Neural progenitor cell (in vitro differentiated cells): ENCODE measurements around the gene MTSS2. TPM values are rescaled to one million over a fixed set of nuclear protein-coding genes. Genes with fewer than 3 reads are reported as not detected.

Experiments
- DNase-seq: peaks from one replicate; pipeline ENCODE4 v3.0.0-alpha.2; 2016; ENCODE audit warnings: low spot score
- H2AFZ ChIP-seq: fragments of 200-600 bp; sonication (generic); replicated peaks from 2 replicates; pipeline ENCODE4 v1.6.1; 2016; ENCODE audit warnings: antibody characterized with exemption
- H3F3A ChIP-seq: fragments of 200-600 bp; sonication (generic); 2 replicates; pipeline ENCODE4 v1.6.1; 2016; ENCODE audit warnings: antibody characterized with exemption, low read depth
- H3K27ac ChIP-seq: fragments of 200-600 bp; sonication (generic); 2 replicates; pipeline ENCODE4 v1.5.1; 2016; ENCODE audit warnings: mild to moderate bottlenecking
- H3K27me3 ChIP-seq: fragments of 200-600 bp; sonication (generic); 2 replicates; pipeline ENCODE4 v1.6.1; 2016; ENCODE audit warnings: mild to moderate bottlenecking, moderate library complexity
- H3K36me3 ChIP-seq: fragments of 200-600 bp; sonication (generic); 2 replicates; pipeline ENCODE4 v1.5.1; 2016
- H3K4me1 ChIP-seq: fragments of 200-600 bp; sonication (generic); 2 replicates; pipeline ENCODE4 v1.6.1; 2016; ENCODE audit warnings: mixed run types
- H3K4me2 ChIP-seq: fragments of 200-600 bp; sonication (generic); 2 replicates; pipeline ENCODE4 v1.6.1; 2016
- H3K4me3 ChIP-seq: fragments of 200-600 bp; sonication (generic); 2 replicates; pipeline ENCODE4 v1.5.1; 2016
- H3K79me2 ChIP-seq: fragments of 200-600 bp; sonication (generic); 2 replicates; pipeline ENCODE4 v1.6.1; 2016; ENCODE audit warnings: low read depth
- H3K9ac ChIP-seq: fragments of 200-600 bp; sonication (generic); 2 replicates; pipeline ENCODE4 v1.6.1; 2016
- H3K9me3 ChIP-seq: fragments of 200-600 bp; sonication (generic); 2 replicates; pipeline ENCODE4 v1.5.1; 2016; ENCODE audit warnings: low read depth
- H4K20me1 ChIP-seq: fragments of 200-600 bp; sonication (generic); 2 replicates; pipeline ENCODE4 v1.6.1; 2016; ENCODE audit warnings: low read depth
- H3K27ac Mint-ChIP-seq: 3 replicates; pipeline ENCODE4 v1.8.0; 2021; ENCODE audit warnings: mixed read lengths
- H3K27me3 Mint-ChIP-seq: 2 replicates; pipeline ENCODE4 v1.8.0; 2022; ENCODE audit warnings: low read depth, mild to moderate bottlenecking, inconsistent platforms, moderate library complexity, mixed read lengths; ENCODE audit not compliant: insufficient read depth
- H3K36me3 Mint-ChIP-seq: 3 replicates; pipeline ENCODE4 v1.8.0; 2021; ENCODE audit warnings: mixed read lengths
- H3K4me1 Mint-ChIP-seq: 3 replicates; pipeline ENCODE4 v1.8.0; 2021; ENCODE audit warnings: mixed read lengths
- H3K4me3 Mint-ChIP-seq: 3 replicates; pipeline ENCODE4 v1.8.0; 2021; ENCODE audit warnings: mild to moderate bottlenecking, moderate library complexity, mixed read lengths
- H3K9me3 Mint-ChIP-seq: 3 replicates; pipeline ENCODE4 v1.8.0; 2020; ENCODE audit warnings: mixed read lengths
- CTCF ChIP-seq: fragments of 200-600 bp; sonication (generic); IDR thresholded peaks from 2 replicates; pipeline ENCODE4 v1.5.1; 2017; ENCODE audit warnings: antibody characterized with exemption, mild to moderate bottlenecking
- EZH2 ChIP-seq: fragments of 200-600 bp; sonication (generic); IDR thresholded peaks from 2 replicates; pipeline ENCODE4 v1.6.1; 2017; ENCODE audit warnings: antibody characterized with exemption, mild to moderate bottlenecking, moderate library complexity
- EZH2phosphoT487 ChIP-seq: fragments of 200-600 bp; sonication (generic); IDR thresholded peaks from 2 replicates; pipeline ENCODE4 v1.6.1; 2017; ENCODE audit warnings: antibody characterized with exemption
- total RNA-seq: library from RNA; depleted of rRNA; stranded (reverse); fragments of >200 nt; gene quantifications from 2 replicates; pipeline ENCODE4 v1.2.3, GENCODE V29; 2015; ENCODE audit warnings: low replicate concordance

The MTSS2 gene
- total RNA-seq, 1 donor from 2014 or later = 6.2 TPM

GRCh38 chr16:70705056-70705455 is 19.2 kb upstream of the MTSS2 start:
- Histone ChIP-seq H3F3A (no peaks in the 10 kb centered on the region), H3K4me3 (no peak overlapping the region), H3K27me3 (no peaks in the 10 kb centered on the region), H3K4me1 (peaks cover 13% of the 10 kb centered on the region), H4K20me1 (peaks cover 23% of the 10 kb centered on the region), H3K79me2 (no peaks in the 10 kb centered on the region), H3K36me3 (no peaks in the 10 kb centered on the region), H2AFZ (no peak overlapping the region), H3K4me2 (no peak overlapping the region), H3K9me3 (no peaks in the 10 kb centered on the region), H3K27ac (no peak overlapping the region), H3K9ac (no peak overlapping the region)
- H3K36me3 Mint-ChIP-seq = peaks cover 4% of the 10 kb centered on the region
- no peak overlapping the region for H3K27ac Mint-ChIP-seq
- no peak for TF ChIP-seq CTCF
- no peak for TF ChIP-seq EZH2
- TF ChIP-seq EZH2phosphoT487 = no peak
- H3K27me3 Mint-ChIP-seq = peaks cover 4% of the 10 kb centered on the region
- H3K4me1 Mint-ChIP-seq = peaks cover 41% of the 10 kb centered on the region
- no peak for DNase-seq
- no peaks in the 10 kb centered on the region for H3K9me3 Mint-ChIP-seq
- H3K4me3 Mint-ChIP-seq = no peak overlapping the region

- peaks cover 23% of the 10 kb centered on the region for H4K20me1 ChIP-seq
- no peaks in the 10 kb centered on the region for H3K79me2 ChIP-seq
- no peak overlapping the region for H3K9ac ChIP-seq
- no peak overlapping the region for H3K27ac Mint-ChIP-seq
- H3K4me1 Mint-ChIP-seq = peaks cover 41% of the 10 kb centered on the region
- DNase-seq = no peak
- H3K4me3 ChIP-seq = no peak overlapping the region
- H3K4me2 ChIP-seq = no peak overlapping the region
- no peak overlapping the region for H3K27ac ChIP-seq
- TF ChIP-seq EZH2 (no peak), CTCF (no peak), EZH2phosphoT487 (no peak)
- H3K27me3 Mint-ChIP-seq = peaks cover 4% of the 10 kb centered on the region
- no peak overlapping the region for H3K4me3 Mint-ChIP-seq
- no peaks in the 10 kb centered on the region for H3F3A ChIP-seq
- H3K36me3 ChIP-seq = no peaks in the 10 kb centered on the region
- no peaks in the 10 kb centered on the region for H3K27me3 ChIP-seq
- peaks cover 13% of the 10 kb centered on the region for H3K4me1 ChIP-seq
- H3K9me3 ChIP-seq = no peaks in the 10 kb centered on the region
- peaks cover 4% of the 10 kb centered on the region for H3K36me3 Mint-ChIP-seq
- no peak overlapping the region for H2AFZ ChIP-seq
- no peaks in the 10 kb centered on the region for H3K9me3 Mint-ChIP-seq
These were observed 18.7 kb upstream of the MTSS2 start for GRCh38 chr16:70704586-70704985.

- Mint-ChIP-seq H3K4me3 (no peak overlapping the region), H3K27ac (peak overlapping the region; percentile 50)
- H2AFZ ChIP-seq = no peak overlapping the region
These were observed 18.1 kb upstream of the MTSS2 start for GRCh38 chr16:70703835-70704381.

More at GRCh38 chr16:70703835-70704381, 18.1 kb upstream of the MTSS2 start:
- Mint-ChIP-seq H3K36me3 (peaks cover 7% of the 10 kb centered on the region), H3K4me1 (peaks cover 40% of the 10 kb centered on the region), H3K27me3 (peaks cover 4% of the 10 kb centered on the region), H3K9me3 (no peaks in the 10 kb centered on the region)
- no peaks in the 10 kb centered on the region for H3K9me3 ChIP-seq
- peaks cover 9% of the 10 kb centered on the region for H3K4me1 ChIP-seq
- H3K4me3 ChIP-seq = no peak overlapping the region
- no peaks in the 10 kb centered on the region for H3K27me3 ChIP-seq
- no peak for TF ChIP-seq CTCF
- TF ChIP-seq EZH2phosphoT487 = no peak
- TF ChIP-seq EZH2 = no peak
- no peaks in the 10 kb centered on the region for H3K79me2 ChIP-seq
- no peak overlapping the region for H3K9ac ChIP-seq
- no peak overlapping the region for H3K4me2 ChIP-seq
- H3F3A ChIP-seq = no peaks in the 10 kb centered on the region
- peaks cover 23% of the 10 kb centered on the region for H4K20me1 ChIP-seq
- H3K27ac ChIP-seq = no peak overlapping the region
- no peak for DNase-seq
- no peaks in the 10 kb centered on the region for H3K36me3 ChIP-seq
